AG09319 (cell line): ENCODE data around the gene IPMK.

ENCODE experiments used
- DNase-seq: peaks from one replicate; pipeline ENCODE4 v3.0.0-alpha.2; 2010; ENCODE audit warnings: low read depth; ENCODE audit errors: extremely low read depth
- TF ChIP-seq, protein P1 (sequence below): IDR thresholded peaks from 2 replicates; pipeline ENCODE4 v1.5.1; 2011; ENCODE audit warnings: low read depth, mild to moderate bottlenecking, inconsistent platforms, low read length, moderate library complexity

IPMK gene

DNA sequence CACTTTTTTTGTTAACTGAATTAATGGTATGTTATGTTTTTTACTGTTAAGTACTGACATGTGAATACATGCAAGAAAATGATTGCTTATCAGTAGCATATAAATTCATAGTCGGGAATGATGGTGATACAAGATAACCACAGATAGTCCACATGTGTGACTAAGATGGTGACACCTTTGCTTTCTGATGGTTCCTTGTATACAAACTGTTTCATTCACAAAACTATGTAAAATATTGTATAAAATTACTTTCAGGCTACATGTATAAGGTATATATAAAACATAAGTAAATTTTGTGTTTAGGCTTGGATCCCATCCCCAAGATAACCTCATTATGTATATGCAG, 11.2 kb upstream of the IPMK start:
- no peak for DNase-seq
- TF ChIP-seq, protein P1, sequence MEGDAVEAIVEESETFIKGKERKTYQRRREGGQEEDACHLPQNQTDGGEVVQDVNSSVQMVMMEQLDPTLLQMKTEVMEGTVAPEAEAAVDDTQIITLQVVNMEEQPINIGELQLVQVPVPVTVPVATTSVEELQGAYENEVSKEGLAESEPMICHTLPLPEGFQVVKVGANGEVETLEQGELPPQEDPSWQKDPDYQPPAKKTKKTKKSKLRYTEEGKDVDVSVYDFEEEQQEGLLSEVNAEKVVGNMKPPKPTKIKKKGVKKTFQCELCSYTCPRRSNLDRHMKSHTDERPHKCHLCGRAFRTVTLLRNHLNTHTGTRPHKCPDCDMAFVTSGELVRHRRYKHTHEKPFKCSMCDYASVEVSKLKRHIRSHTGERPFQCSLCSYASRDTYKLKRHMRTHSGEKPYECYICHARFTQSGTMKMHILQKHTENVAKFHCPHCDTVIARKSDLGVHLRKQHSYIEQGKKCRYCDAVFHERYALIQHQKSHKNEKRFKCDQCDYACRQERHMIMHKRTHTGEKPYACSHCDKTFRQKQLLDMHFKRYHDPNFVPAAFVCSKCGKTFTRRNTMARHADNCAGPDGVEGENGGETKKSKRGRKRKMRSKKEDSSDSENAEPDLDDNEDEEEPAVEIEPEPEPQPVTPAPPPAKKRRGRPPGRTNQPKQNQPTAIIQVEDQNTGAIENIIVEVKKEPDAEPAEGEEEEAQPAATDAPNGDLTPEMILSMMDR = no peak

DNA sequence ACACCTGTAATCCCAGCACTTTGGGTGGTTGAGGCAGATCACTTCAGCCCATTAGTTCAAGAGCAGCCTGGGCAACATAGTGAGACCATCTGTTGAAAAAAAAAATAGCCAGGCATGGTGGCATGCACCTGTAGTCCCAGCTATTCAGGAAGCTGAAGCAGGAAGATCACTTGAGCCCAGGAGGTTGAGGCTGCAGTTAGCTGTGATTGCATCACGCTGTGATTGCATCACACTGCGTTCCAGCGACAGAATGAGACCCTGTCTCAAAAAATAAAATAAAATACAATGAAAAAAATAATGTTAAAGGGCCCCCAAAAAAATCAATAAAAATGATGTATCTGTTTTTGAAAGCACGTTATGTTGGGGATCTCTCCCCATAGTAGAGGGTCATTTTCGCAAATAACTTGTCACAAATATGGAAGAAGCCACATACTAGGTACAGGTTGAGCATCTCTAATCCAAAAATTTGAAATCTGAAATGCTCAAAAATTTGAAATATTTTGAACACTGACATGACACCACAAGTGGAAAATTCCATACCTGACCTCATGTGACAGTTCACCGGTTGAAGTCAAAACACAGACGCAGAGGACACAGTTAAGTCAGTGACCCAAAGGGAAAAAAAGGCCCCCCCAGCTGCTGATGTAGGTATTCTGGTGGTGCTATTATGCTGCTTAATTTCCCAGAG, 10.7 kb upstream of the IPMK start:
- no peak for DNase-seq

DNA sequence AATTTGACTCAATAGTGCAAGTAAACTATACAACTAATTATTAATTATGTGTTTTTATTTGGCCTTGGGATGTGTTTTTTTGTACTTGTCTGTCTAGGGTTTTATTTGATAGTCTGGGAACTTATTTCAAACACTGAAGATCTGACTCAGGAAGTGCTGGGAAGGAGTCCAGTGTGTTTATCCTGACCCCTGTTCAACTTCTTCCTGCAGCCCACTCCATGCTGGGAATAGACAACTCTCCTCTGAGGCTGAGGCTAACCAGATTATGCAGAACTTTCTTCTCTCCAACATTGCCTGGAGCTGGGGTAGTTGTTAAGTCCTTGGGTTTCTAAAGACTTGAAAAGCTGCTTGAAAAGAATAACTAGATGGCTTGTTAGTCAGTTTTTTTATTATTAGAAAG, 8.2 kb upstream of the IPMK start:
- no peak for DNase-seq
- TF ChIP-seq, protein P1 = no peak

More for the DNA sequence above, 10.7 kb upstream of the IPMK start:
- TF ChIP-seq, protein P1 = no peak

DNA sequence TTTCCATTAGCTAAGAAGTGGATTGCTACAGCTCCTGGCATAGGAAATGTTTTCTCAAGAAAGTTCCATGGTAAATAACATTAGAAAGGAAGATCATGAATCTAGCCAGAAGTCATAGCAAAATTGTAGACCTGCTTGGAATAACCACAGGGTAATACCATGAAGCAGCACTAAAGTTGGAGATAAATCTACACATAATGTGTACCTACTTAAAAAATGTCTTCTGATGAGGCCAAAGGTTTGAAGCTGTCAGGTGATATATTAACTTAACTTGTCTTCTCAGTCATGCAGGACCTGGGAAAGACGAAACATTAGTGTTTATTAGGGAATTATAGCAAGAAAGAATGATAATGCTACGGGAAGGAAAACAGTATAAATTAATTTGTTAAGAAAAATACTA, 7.6 kb upstream of the IPMK start:
- TF ChIP-seq, protein P1 = no peak
- DNase-seq = no peak

- no peak for DNase-seq
- TF ChIP-seq, protein P1 = no peak
Observed at GRCh38 chr10:58269782-58270290, 2.1 kb upstream of the IPMK start.

- TF ChIP-seq, protein P1 = no peak
- DNase-seq = peak; percentile 99
Observed at GRCh38 chr10:58268946-58269781, 1.5 kb upstream of the IPMK start, which contains the start of gene CISD1. Gene CISD1 (plus strand): TSS chr10:58269162. CDS start chr10:58269274, 112 bp downstream.

GRCh38 chr10:58268454-58268945, 806 bp upstream of the IPMK start:
- no peak for DNase-seq
- TF ChIP-seq, protein P1 = no peak
